ENCODE data around the gene DPP7.

The DPP7 gene

GRCh38 chr9:137095664-137096517 is 18.6 kb downstream of the DPP7 start:
- DNase-seq (ENCODE audit: extremely low read depth in 1 of 2, low read depth in 1 of 2) = peak; percentile 72

GRCh38 chr9:137089232-137089947 is 25.1 kb downstream of the DPP7 start:
- no peak for DNase-seq (ENCODE audit: extremely low read depth in 1 of 2, low read depth in 1 of 2)

- no peak for DNase-seq (ENCODE audit: extremely low read depth in 1 of 2, low read depth in 1 of 2)
Measured at GRCh38 chr9:137088121-137088520, 26.4 kb downstream of the DPP7 start.

GRCh38 chr9:137087409-137087925 is 27.1 kb downstream of the DPP7 start:
- DNase-seq (ENCODE audit: extremely low read depth in 1 of 2, low read depth in 1 of 2) = no peak

GRCh38 chr9:137086531-137087408 is 27.8 kb downstream of the DPP7 start, which contains the start of gene MAN1B1:
Gene MAN1B1 (plus strand): TSS chr9:137086985. CDS start chr9:137087000, 15 bp downstream.
- DNase-seq (ENCODE audit: extremely low read depth in 1 of 2, low read depth in 1 of 2) = peak; percentile 99

- no peak for DNase-seq (ENCODE audit: extremely low read depth in 1 of 2, low read depth in 1 of 2)
Measured at GRCh38 chr9:137085920-137086530, 28.5 kb downstream of the DPP7 start.

- DNase-seq (ENCODE audit: extremely low read depth in 1 of 2, low read depth in 1 of 2) = no peak
Measured at GRCh38 chr9:137084526-137084925, 30.0 kb downstream of the DPP7 start.

GRCh38 chr9:137083394-137084004 is 31.0 kb downstream of the DPP7 start:
- no peak for DNase-seq (ENCODE audit: extremely low read depth in 1 of 2, low read depth in 1 of 2)

- no peak for DNase-seq (ENCODE audit: extremely low read depth in 1 of 2, low read depth in 1 of 2)
Measured at GRCh38 chr9:137082925-137083290, 31.6 kb downstream of the DPP7 start.

GRCh38 chr9:137082222-137082924 is 32.2 kb downstream of the DPP7 start:
- no peak for DNase-seq (ENCODE audit: extremely low read depth in 1 of 2, low read depth in 1 of 2)

GRCh38 chr9:137080260-137081122 is 34.0 kb downstream of the DPP7 start:
- DNase-seq (ENCODE audit: extremely low read depth in 1 of 2, low read depth in 1 of 2) = no peak

GRCh38 chr9:137079401-137079787 is 35.1 kb downstream of the DPP7 start:
- DNase-seq (ENCODE audit: extremely low read depth in 1 of 2, low read depth in 1 of 2) = no peak

GRCh38 chr9:137078701-137079400 is 35.7 kb downstream of the DPP7 start:
- DNase-seq (ENCODE audit: extremely low read depth in 1 of 2, low read depth in 1 of 2) = no peak

- peak in 1 of 2 donors; percentile 18 for DNase-seq (ENCODE audit: extremely low read depth in 1 of 2, low read depth in 1 of 2)
Measured at GRCh38 chr9:137077758-137078693, 36.5 kb downstream of the DPP7 start.

GRCh38 chr9:137077010-137077747 is 37.4 kb downstream of the DPP7 start, which contains the start of gene UAP1L1:
Gene UAP1L1 (plus strand): TSS chr9:137077517. CDS start chr9:137077533, 16 bp downstream.
- peak in 1 of 2 donors; percentile 29 for DNase-seq (ENCODE audit: extremely low read depth in 1 of 2, low read depth in 1 of 2)

GRCh38 chr9:137076636-137077009 is 37.9 kb downstream of the DPP7 start:
- DNase-seq (ENCODE audit: extremely low read depth in 1 of 2, low read depth in 1 of 2) = no peak
